ENCODE data around the gene PSMD7.

GRCh38 chr16:74304835-74305176, 8.2 kb downstream of the PSMD7 start:
- TF ChIP-seq CTCF (IDR thresholded peaks at IDR 0.05) (no peak), EP300 (IDR thresholded peaks at IDR 0.05) (no peak)

Data from tibial nerve (tissue), 4 donors.